Neuron (in vitro differentiated cells): ENCODE results near the gene MAD1L1.

Experiments used
- H2AFZ ChIP-seq: one replicate; pipeline ENCODE4 v1.6.1; 2013; ENCODE audit warnings: low read depth, mild to moderate bottlenecking, inconsistent platforms, low read length, moderate library complexity
- H3K27me3 ChIP-seq: one replicate; pipeline ENCODE4 v1.6.1; 2013; ENCODE audit warnings: low read length; ENCODE audit not compliant: insufficient read depth
- H3K36me3 ChIP-seq: one replicate; pipeline ENCODE4 v1.6.1; 2013; ENCODE audit warnings: low read length; ENCODE audit not compliant: insufficient read depth
- H3K4me1 ChIP-seq: one replicate; pipeline ENCODE4 v1.6.1; 2013; ENCODE audit warnings: low read length; ENCODE audit not compliant: insufficient read depth
- H3K4me3 ChIP-seq: 2 replicates; pipeline ENCODE4 v1.5.1; 2013; ENCODE audit warnings: mild to moderate bottlenecking, low read length, moderate library complexity
- H3K9me3 ChIP-seq: one replicate; pipeline ENCODE4 v1.6.1; 2013; ENCODE audit warnings: low read length

Gene MAD1L1

GRCh38 chr7:1914321-1914720 is 318.4 kb downstream of the MAD1L1 start:
- no peaks in the 10 kb centered on the region for H3K27me3 ChIP-seq
- H2AFZ ChIP-seq: no peak overlapping the region
- H3K36me3 ChIP-seq: no peaks in the 10 kb centered on the region
- H3K4me1 ChIP-seq: no peaks in the 10 kb centered on the region
- no peaks in the 10 kb centered on the region for H3K9me3 ChIP-seq
- no peak overlapping the region for H3K4me3 ChIP-seq

GRCh38 chr7:1913466-1914282 is 319.1 kb downstream of the MAD1L1 start:
- no peak overlapping the region for H3K4me3 ChIP-seq
- no peaks in the 10 kb centered on the region for H3K36me3 ChIP-seq
- no peaks in the 10 kb centered on the region for H3K27me3 ChIP-seq
- no peaks in the 10 kb centered on the region for H3K9me3 ChIP-seq
- no peak overlapping the region for H2AFZ ChIP-seq
- no peaks in the 10 kb centered on the region for H3K4me1 ChIP-seq

DNA sequence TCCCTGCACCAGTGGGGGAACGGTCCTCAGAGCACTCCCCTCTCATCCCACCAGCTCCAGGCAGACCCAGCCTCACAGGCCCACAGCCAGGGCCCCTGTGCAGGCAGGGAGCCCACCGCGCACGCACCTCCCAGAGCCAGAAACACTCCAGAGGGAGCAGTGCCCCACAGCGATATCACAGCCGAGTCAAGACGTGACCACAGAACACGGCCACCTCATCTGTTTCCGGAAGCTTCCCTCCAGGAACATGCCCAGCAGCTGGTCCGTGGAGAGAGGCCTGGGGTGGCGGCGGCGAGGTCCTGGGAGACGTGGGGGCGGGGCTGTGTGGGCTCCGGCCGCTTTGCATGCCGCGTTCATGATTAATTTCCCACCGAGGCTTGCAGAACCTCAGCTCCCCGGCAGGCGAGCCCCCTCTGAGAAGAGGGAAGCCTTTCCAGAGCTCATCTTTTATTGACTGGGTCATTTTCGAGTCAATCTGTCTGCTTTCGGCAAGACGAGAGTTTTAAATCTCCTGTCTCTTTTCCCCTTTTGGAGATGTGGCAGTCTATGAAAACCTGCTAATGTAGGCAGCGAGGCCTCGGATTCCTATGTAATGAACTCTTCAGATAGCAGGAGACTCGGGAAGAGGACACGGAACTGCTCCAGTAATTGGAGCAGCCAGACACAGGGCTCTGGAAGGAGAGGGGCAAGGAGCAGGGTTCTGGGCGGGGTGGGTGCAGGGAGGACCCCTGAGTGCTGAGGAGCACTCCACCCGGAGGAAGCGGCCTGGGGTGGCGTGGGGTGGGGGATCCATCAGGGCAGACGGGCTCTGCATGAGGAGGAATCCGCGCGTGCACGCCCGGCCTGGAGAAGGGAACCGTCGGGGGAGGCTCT is 319.9 kb downstream of the MAD1L1 start:
- no peaks in the 10 kb centered on the region for H3K27me3 ChIP-seq
- no peak overlapping the region for H3K4me3 ChIP-seq
- H2AFZ ChIP-seq: no peak overlapping the region
- no peaks in the 10 kb centered on the region for H3K4me1 ChIP-seq
- no peaks in the 10 kb centered on the region for H3K36me3 ChIP-seq
- no peaks in the 10 kb centered on the region for H3K9me3 ChIP-seq

DNA sequence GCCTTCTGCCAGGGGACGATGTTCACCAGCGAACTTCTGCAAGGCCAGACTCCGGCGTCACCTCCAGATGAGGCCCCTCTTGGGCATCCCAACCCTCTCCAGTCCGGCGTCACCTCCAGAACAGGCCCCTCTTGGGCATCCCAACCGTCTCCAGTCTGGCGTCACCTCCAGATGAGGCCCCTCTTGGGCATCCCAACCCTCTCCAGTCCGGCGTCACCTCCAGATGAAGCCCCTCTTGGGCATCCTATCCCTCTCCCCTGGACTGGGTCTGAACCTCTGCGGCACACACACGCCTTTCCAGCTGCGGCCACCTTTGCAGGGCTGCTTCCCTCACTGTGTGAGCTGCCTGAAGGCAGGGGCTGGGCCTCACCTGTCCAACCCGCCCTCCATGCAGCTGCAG is 321.2 kb downstream of the MAD1L1 start:
- no peak overlapping the region for H2AFZ ChIP-seq
- no peaks in the 10 kb centered on the region for H3K27me3 ChIP-seq
- H3K4me1 ChIP-seq: no peaks in the 10 kb centered on the region
- no peaks in the 10 kb centered on the region for H3K9me3 ChIP-seq
- no peaks in the 10 kb centered on the region for H3K36me3 ChIP-seq
- H3K4me3 ChIP-seq: no peak overlapping the region

- Histone ChIP-seq H3K4me1 (no peaks in the 10 kb centered on the region), H3K9me3 (no peaks in the 10 kb centered on the region), H3K27me3 (no peaks in the 10 kb centered on the region), H3K36me3 (no peaks in the 10 kb centered on the region), H2AFZ (no peak overlapping the region), H3K4me3 (no peak overlapping the region)
Observed at GRCh38 chr7:1910827-1911226, 321.9 kb downstream of the MAD1L1 start.

GRCh38 chr7:1910081-1910685 is 322.6 kb downstream of the MAD1L1 start:
- H3K27me3 ChIP-seq: no peaks in the 10 kb centered on the region
- no peaks in the 10 kb centered on the region for H3K4me1 ChIP-seq
- no peak overlapping the region for H2AFZ ChIP-seq
- no peaks in the 10 kb centered on the region for H3K36me3 ChIP-seq
- no peaks in the 10 kb centered on the region for H3K9me3 ChIP-seq
- no peak overlapping the region for H3K4me3 ChIP-seq

- Histone ChIP-seq H3K27me3 (no peaks in the 10 kb centered on the region), H3K4me3 (no peak overlapping the region), H3K9me3 (no peaks in the 10 kb centered on the region), H2AFZ (no peak overlapping the region), H3K4me1 (no peaks in the 10 kb centered on the region), H3K36me3 (no peaks in the 10 kb centered on the region)
Observed at GRCh38 chr7:1909476-1909875, 323.3 kb downstream of the MAD1L1 start.

- Histone ChIP-seq H2AFZ (no peak overlapping the region), H3K4me3 (no peak overlapping the region), H3K27me3 (no peaks in the 10 kb centered on the region), H3K36me3 (no peaks in the 10 kb centered on the region), H3K9me3 (no peaks in the 10 kb centered on the region), H3K4me1 (no peaks in the 10 kb centered on the region)
Observed at GRCh38 chr7:1908823-1909420, 323.8 kb downstream of the MAD1L1 start.

DNA sequence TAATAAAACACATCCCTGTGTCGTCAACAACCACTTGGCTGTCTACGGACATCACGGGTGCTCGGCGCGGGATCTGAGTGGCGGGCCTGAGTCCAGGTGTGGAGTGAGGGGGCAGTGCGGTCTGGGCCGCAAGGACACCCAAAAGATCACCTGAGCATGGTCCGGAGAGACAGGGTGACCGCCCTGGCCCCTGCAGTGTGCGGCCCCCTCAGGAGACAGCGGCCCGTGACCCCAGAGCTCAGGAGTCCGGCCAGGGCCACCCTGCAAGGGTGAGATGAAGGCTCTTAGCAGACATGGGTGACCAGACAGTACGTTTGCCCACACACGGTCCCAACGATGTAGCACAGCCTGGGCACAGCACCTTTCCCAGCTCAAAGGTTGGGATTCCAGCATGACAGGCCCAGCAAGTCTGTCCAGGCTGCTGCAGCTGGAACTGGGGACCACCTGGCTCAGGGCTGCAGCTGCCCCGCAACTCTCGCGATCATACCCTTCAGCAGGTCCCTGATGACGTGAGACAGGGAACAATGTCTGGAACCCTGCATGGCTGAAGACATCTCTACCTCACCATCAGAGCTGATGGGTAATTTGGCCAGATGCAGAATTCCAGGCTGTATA is 324.9 kb downstream of the MAD1L1 start:
- Histone ChIP-seq H3K9me3 (no peaks in the 10 kb centered on the region), H2AFZ (no peak overlapping the region), H3K36me3 (no peaks in the 10 kb centered on the region), H3K4me3 (no peak overlapping the region), H3K27me3 (no peaks in the 10 kb centered on the region), H3K4me1 (no peaks in the 10 kb centered on the region)

GRCh38 chr7:1906988-1907745 is 325.6 kb downstream of the MAD1L1 start:
- no peaks in the 10 kb centered on the region for H3K4me1 ChIP-seq
- H3K27me3 ChIP-seq: no peaks in the 10 kb centered on the region
- no peaks in the 10 kb centered on the region for H3K9me3 ChIP-seq
- no peak overlapping the region for H3K4me3 ChIP-seq
- H2AFZ ChIP-seq: no peak overlapping the region
- no peaks in the 10 kb centered on the region for H3K36me3 ChIP-seq

DNA sequence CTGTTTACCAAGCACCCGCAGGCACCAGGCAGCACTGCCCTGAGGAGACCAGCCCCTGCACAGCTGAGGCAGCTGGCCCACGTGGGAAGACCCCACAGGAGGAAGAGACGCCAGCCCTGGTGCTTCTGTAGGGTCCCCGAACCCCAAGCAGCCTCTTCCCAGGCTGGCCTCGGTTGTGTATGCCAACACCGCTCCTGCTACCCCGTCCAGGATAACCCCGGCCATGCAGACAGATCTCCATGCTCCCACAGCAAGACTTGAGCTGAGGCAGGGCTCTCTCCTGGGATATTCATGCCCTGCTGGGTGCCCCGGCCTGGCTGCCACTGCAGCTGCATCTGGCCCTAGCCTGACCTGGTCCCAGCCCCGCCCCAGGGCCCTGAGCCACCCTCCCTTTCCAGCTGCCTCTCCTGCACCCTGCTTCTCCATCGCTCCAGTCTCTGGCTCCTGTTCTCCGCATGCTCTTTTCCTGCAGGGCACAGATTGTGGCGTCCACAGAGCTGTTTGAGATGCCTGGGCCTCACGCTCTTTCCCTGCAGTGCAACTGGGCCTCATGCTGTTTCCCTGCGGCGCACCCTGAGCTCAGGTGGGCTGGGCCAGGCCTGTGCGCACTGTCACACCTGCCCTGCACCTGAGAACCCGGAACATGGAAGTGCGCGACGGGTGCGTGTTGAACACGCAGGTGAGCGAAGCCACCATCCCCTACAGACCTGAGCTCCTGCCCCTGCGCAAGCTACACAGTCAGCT is 326.5 kb downstream of the MAD1L1 start:
- Histone ChIP-seq H3K4me1 (no peaks in the 10 kb centered on the region), H2AFZ (no peak overlapping the region), H3K36me3 (no peaks in the 10 kb centered on the region), H3K27me3 (no peaks in the 10 kb centered on the region), H3K4me3 (no peak overlapping the region), H3K9me3 (no peaks in the 10 kb centered on the region)
